T follicular helper cell (primary cell): ENCODE results near the gene CAMTA2.
"Not testable (repeated sequence)": the region's sequence is repeated elsewhere in the genome, so short reads cannot be mapped to it uniquely, and the experiment has no call there.

ENCODE experiments used
- DNase-seq: peaks from one replicate; pipeline ENCODE4 v3.0.0-alpha.2; 2020; ENCODE audit warnings: low read depth
- total RNA-seq, 2 experiments: gene quantifications; one replicate each; lab custom pipeline; 2026; lab: John Stamatoyannopoulos, UW

CAMTA2 gene, protein sequence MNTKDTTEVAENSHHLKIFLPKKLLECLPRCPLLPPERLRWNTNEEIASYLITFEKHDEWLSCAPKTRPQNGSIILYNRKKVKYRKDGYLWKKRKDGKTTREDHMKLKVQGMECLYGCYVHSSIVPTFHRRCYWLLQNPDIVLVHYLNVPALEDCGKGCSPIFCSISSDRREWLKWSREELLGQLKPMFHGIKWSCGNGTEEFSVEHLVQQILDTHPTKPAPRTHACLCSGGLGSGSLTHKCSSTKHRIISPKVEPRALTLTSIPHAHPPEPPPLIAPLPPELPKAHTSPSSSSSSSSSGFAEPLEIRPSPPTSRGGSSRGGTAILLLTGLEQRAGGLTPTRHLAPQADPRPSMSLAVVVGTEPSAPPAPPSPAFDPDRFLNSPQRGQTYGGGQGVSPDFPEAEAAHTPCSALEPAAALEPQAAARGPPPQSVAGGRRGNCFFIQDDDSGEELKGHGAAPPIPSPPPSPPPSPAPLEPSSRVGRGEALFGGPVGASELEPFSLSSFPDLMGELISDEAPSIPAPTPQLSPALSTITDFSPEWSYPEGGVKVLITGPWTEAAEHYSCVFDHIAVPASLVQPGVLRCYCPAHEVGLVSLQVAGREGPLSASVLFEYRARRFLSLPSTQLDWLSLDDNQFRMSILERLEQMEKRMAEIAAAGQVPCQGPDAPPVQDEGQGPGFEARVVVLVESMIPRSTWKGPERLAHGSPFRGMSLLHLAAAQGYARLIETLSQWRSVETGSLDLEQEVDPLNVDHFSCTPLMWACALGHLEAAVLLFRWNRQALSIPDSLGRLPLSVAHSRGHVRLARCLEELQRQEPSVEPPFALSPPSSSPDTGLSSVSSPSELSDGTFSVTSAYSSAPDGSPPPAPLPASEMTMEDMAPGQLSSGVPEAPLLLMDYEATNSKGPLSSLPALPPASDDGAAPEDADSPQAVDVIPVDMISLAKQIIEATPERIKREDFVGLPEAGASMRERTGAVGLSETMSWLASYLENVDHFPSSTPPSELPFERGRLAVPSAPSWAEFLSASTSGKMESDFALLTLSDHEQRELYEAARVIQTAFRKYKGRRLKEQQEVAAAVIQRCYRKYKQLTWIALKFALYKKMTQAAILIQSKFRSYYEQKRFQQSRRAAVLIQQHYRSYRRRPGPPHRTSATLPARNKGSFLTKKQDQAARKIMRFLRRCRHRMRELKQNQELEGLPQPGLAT
- total RNA-seq = 51.5 to 51.8 reads per million in 2 experiments

DNA sequence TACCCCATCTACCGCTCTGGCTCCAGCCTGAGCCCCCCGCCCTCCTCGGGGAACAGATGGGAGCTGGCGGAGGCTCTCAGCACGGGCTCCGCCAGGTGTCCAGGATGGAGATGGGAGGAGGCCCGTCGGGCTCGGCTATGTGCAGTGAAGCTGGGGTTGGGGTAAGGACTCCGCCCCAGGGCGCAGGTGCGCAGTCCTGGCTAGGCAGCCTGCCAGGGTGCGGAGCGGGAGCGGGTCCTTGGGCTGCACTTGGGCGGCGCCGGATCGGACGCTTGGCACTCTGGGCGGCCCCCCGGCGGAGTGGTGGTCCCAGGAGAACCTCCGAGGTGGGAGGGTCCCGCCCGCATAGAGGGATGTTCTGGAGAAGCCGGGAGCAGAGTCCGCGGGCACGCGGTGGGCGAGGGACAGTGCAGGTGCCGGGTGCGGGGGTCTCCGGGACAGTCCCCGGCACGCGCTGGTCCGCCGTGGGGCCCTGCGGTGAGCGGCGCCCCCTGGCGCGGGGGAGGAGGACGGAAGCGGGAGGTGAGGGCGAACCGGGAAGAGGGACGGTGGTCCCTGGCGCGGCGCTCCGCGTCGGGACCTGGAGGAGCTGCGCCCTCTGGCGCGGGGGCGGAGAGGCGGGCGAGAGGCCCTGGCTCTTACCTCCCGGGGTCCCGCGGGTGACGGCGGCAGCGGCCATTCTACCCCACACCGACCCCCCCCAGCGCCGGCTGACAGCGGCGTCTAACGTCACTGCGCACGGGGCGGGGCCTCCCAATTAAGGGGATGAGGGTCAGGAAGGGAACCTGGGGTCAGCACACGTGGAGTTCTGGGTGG is at the start of gene CAMTA2:
Gene CAMTA2 (minus strand): TSS at position 725 of the 816 bp plus-strand sequence. CDS start 1,453 bp downstream, outside the sequence.
- peak; percentile 84 for DNase-seq

DNA sequence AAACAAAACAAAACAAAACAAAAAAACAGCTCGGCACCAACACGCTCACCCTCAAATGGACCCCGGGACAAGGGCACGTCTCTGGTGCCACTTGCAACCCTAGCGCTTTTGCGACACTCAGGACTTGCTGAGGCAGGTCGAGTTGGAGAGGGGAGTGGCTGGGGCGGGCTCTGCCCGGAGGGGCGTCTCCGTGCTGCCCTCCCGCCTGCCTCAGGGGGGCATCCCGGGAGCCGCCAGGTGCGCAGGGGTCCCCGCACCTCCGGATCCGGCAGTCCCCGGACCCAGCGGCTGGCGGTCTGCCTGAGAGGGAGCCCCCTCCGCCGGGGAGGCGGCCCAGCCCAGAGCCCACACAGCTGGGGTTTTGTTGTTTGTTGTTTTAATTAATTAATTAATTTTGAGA is 47.8 kb upstream of the CAMTA2 start, which contains the start of gene SLC52A1:
Gene SLC52A1 (minus strand): TSS at position 112 of the 400 bp plus-strand sequence. CDS start 820 bp downstream, outside the sequence.
- DNase-seq = no peak

- no peak for DNase-seq
Observed at GRCh38 chr17:5034651-5035050, 47.2 kb upstream of the CAMTA2 start.

DNA sequence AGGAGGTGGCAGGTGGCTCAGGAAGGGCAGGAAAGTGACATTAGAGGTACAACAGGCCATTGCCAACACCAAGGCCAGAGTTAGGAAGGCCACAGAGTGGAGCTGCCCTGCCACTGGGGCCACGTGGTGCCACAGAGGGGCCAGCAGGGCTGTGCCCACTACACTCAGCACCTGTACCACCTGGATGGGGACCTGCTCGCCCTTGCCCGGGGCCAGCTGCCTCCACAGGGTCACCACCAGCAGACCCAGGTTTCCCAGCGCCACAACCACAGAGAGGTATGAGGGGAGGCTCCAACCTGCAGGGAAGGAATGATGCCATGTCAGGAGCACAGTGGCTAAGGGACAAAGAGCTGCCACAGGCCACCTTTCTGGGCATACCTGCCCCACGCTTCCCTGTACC is 46.6 kb upstream of the CAMTA2 start:
- no peak for DNase-seq

DNA sequence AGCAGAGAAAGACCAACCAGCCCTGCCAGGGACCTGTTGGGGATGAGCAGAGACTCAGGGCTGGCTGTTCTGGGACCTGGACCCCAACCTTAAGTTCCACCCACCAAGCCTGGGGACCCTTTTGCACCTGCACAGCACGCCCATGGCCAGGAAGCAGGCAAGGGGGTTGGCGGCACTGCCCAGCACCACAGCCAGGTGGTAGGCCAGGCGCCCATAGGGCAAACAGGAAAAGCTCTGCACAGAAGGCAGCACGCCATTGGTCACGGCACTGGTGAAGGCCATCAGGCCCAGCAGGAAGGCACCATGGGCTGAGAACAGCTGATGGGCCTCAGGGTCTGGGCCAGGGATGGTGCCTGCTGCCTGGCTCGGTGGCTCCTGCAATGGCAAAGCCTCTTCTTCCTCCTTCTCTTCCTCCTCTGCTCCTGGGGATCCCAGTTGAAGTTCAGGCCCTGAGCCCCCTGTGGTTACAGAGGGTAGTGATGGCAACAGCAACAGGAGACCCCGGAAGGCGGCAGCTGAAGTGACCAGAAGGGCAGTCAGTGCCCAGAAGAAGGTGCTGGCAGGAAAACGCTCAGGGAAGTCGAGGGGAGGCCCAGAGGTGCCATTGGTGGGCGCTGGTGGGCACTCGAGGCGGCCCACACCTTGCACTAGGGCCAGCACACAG is 46.0 kb upstream of the CAMTA2 start:
- no peak for DNase-seq

DNA sequence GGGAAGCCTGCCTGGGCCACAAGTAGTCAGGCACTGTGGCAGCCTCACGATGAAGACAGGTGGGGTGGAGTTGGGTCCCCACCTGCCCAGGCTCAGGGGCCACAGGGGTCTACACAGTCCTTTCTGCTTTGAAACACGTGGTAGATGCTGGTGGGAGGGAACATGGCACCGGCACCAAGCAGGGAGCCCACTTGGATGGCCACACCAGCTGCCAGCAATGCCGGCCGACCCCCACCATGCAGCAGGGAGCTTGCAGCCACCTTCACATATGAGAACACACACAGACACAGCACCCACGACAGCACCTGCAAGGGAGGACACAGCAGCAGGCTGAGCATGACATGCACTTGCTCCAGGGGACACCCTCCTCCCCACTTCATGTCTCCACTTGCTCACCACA is 45.4 kb upstream of the CAMTA2 start:
- DNase-seq = no peak

DNA sequence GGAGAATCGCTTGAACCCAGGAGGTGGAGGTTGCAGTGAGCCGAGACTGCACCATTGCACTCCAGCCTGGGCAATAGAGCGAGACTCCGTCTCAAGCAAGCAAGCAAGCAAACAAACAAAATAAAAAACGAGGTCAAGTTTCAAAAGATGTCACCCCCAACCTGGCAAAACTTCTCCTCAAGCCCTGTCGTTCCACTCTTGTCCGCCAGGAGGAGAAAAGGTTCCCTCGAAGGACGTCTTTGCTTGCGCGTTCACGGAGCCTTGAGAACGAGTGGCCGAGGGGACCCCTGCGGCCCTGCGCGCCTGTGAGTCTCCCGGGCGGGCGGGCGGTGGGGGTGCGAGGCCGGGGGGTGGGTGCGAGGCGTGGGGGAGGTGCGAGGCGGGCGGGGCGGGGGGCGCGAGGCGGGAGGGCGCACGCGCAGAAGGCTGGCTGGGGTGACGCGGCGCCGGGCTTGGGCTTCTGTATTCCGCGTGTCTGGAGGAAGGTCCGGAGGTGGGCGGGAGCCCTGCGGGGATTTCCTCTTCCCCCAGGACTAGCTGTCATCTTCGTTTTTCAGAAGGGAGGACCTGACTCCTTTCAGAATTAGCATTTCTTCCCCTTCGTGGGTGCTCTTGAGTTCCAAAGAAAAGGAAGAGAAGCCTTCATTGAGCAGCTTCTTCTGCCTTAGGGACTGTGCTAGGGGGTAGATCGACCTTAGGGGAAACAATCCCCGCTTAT is 44.0 kb upstream of the CAMTA2 start:
- peak; percentile 74 for DNase-seq

DNA sequence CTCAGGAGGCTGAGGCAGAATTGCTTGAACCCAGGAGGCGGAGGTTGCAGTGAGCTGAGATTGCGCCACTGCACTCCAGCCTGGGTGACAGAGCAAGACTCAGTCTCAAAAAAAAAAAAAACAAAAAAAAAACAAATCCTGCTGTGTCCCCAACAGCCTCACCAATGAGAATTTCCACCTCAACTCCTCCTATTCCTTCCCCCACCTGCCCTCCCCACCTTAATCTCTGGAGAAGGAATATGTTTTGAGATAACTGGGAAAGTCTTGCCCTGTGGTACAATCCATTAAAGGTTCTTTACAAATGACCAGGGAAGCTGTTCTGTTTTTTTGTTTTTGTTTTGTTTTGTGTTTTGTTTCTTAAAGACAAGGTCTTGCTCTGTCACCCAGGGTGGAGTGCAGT is 42.7 kb upstream of the CAMTA2 start:
- not testable (repeated sequence) for DNase-seq

- no peak for DNase-seq
Observed at GRCh38 chr17:5027916-5028315, 40.4 kb upstream of the CAMTA2 start.

DNA sequence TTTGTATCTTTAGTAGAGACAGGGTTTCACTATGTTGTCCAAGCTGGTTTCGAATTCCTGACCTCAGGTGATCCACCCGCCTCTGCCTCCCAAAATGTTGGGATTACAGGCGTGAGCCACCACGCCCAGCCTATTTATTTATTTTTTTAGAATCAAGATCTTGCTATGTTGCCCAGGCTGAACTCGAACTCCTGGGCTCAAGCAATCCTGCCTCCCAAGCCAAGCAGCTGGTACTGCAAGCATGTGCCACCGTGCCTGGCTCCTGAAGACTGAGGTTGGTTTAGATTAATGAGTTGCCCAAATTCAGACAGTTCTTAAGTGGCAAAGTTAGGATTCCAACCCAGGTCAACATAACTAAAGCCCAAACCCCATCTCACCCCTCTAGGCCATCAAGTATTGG is 39.8 kb upstream of the CAMTA2 start:
- DNase-seq = no peak

GRCh38 chr17:5024604-5025003 is 37.1 kb upstream of the CAMTA2 start:
- no peak for DNase-seq

- no peak for DNase-seq
Observed at GRCh38 chr17:5023588-5024147, 36.2 kb upstream of the CAMTA2 start.

- DNase-seq = no peak
Observed at GRCh38 chr17:5022171-5022711, 34.8 kb upstream of the CAMTA2 start.

DNA sequence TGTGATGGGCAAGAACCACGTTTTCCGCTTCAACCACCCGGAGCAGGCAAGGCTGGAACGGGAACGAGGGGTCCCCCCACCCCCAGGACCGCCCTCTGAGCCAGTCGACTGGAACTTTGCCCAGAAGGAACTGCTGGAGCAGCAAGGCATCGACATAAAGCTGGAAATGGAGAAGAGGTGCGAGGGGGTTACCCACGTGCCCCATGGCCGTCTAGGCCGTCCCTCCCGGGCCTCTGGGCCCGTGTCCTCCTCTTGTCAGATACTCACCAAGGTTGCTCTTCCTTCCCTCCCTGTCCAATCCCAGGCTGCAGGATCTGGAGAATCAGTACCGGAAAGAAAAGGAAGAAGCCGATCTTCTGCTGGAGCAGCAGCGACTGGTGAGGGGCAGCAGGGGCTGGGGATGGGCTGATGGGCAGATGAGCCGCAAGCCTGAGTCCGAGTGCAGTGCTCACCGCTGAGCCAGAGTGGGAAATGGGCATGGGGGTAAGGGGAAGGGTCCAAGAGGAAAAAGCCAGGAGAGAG is 33.1 kb upstream of the CAMTA2 start:
- no peak for DNase-seq

GRCh38 chr17:5019475-5019956 is 32.0 kb upstream of the CAMTA2 start:
- no peak for DNase-seq

DNA sequence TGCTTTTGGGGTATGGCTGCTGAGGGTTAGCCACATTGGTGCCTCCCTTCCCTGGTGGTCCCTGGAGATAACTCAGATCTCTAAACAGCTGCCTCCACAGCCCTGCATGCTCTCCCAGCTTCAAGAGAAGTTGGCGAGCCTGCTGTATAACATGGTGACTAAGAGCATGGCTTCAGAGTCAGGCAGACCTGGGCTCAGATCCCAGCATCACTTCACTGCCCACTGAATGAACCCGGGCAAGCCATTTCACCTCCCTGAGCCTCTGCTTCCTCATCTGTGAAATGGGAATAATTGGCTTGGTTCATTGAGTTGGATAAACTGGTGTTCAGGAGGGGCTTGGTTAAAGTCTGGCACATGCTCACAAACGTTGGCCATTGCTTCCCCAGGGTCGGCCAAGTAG is 26.9 kb upstream of the CAMTA2 start:
- DNase-seq = no peak

DNA sequence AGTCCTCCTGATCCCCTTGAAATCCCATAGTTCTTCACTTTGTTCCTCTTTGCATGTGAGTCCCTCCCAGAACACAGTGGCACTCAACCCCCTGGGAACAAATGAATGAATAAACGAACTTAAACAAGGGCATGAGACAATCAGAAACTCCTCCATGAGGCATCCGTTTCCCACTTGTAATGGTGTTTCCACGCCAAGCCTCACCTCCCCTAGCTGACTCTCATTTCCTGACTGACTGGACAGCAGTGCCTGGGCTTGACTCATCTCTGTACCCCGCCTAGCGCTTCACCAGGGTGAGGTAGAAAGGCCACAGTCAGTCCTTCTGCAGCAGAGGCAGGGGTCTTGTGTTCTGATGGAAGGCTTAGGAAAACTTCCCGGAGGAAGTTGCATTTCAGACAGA is 24.5 kb upstream of the CAMTA2 start:
- no peak for DNase-seq

- no peak for DNase-seq
Observed at GRCh38 chr17:5003214-5003867, 15.9 kb upstream of the CAMTA2 start.
